Cerebellar nuclear complex (tissue), 1 donor: ENCODE results near the gene C11orf21.

ENCODE experiments used
- DNase-seq, 2 experiments: peaks; one replicate each; lab custom pipeline; 2025; lab: John Stamatoyannopoulos, UW

C11orf21 gene

GRCh38 chr11:2260491-2261364 is 41.0 kb downstream of the C11orf21 start:
- DNase-seq = no peak

GRCh38 chr11:2259897-2260451 is 41.7 kb downstream of the C11orf21 start:
- no peak for DNase-seq

- DNase-seq = no peak
These were observed 42.3 kb downstream of the C11orf21 start for GRCh38 chr11:2259466-2259830.

- DNase-seq = no peak
These were observed 42.9 kb downstream of the C11orf21 start for GRCh38 chr11:2258501-2259465.

- no peak for DNase-seq
These were observed 44.6 kb downstream of the C11orf21 start for GRCh38 chr11:2256951-2257700.

GRCh38 chr11:2256293-2256913 is 45.3 kb downstream of the C11orf21 start:
- no peak for DNase-seq

GRCh38 chr11:2252018-2252417 is 49.7 kb downstream of the C11orf21 start:
- DNase-seq = no peak

- DNase-seq = no peak
These were observed 50.6 kb downstream of the C11orf21 start for GRCh38 chr11:2251138-2251537.

GRCh38 chr11:2250485-2250884 is 51.2 kb downstream of the C11orf21 start:
- no peak for DNase-seq

GRCh38 chr11:2250041-2250440 is 51.7 kb downstream of the C11orf21 start:
- DNase-seq = no peak

- DNase-seq = no peak
These were observed 52.4 kb downstream of the C11orf21 start for GRCh38 chr11:2249189-2249916.

- no peak for DNase-seq
These were observed 53.0 kb downstream of the C11orf21 start for GRCh38 chr11:2248762-2249161.

GRCh38 chr11:2248242-2248641 is 53.5 kb downstream of the C11orf21 start:
- DNase-seq = no peak

GRCh38 chr11:2247496-2247895 is 54.2 kb downstream of the C11orf21 start:
- no peak for DNase-seq
